ENCODE data around the gene CCDC89.
"Not testable (repeated sequence)": the region's sequence is repeated elsewhere in the genome, so short reads cannot be mapped to it uniquely, and the experiment has no call there.

Gene CCDC89

DNA sequence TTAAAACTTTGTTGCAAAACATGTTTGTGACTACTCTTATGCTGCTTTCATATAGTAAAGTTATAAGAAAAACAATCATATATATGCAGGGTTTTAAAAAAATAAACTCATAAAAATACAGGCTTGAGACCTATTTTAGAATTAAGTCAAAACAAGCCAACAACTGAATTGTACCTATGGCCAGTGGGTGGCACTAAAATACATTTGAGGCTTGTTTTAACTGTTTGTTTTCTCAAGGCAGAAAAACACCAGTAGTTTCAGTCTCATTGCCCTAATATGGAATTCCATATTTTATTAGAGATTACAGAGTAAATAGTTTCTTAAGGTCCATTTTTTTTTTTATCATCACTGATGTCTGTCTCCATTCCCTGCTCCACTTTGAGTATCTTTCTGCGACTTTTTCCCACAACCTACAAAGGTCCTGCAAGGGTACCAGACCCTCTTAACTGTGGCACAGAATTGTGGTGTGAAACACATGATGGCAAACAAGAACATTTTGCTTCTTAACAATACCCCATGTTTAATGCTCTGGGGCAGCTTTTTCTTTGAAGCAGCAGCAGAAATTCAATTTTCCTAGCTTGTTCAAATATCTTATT lies 8.5 kb upstream of the CCDC89 start:
- DNase-seq (ENCODE audit: low spot score), result peak; percentile 52

DNA sequence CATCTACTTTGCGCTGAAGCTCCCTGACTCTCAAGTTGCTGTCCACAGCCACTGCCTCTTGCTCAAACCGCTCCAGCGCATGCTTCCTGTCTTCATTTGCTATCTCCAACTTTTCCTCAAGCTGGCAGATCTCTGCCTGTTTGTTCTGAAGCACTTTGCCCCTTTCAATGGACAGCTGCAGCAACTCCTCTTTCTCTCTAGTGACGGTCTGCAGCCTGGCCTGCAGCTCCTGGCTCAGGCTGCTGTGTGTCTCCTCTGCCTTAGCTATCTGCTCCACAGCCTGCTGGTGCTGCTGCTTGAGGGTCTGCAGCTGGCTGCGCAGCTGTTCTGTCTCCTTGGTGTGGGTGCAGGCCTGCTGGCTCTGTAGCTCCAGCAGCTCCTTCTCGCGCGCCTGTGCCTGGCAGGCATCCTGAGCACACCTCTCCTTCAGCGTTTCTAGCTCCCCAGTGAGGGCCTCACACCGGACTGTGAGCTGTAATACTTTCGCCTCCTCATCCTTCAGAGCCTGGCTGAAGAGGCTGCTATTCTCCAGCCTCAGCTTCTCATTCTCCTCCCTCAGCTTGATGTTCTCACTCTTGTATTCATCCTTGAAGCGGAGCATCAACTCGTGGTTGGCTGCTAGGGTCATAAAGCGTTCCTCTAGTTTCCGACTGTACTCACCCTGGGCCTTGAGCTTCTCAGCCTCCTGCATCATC lies 723 bp downstream of the CCDC89 start:
- no peak for DNase-seq (ENCODE audit: low spot score)

DNA sequence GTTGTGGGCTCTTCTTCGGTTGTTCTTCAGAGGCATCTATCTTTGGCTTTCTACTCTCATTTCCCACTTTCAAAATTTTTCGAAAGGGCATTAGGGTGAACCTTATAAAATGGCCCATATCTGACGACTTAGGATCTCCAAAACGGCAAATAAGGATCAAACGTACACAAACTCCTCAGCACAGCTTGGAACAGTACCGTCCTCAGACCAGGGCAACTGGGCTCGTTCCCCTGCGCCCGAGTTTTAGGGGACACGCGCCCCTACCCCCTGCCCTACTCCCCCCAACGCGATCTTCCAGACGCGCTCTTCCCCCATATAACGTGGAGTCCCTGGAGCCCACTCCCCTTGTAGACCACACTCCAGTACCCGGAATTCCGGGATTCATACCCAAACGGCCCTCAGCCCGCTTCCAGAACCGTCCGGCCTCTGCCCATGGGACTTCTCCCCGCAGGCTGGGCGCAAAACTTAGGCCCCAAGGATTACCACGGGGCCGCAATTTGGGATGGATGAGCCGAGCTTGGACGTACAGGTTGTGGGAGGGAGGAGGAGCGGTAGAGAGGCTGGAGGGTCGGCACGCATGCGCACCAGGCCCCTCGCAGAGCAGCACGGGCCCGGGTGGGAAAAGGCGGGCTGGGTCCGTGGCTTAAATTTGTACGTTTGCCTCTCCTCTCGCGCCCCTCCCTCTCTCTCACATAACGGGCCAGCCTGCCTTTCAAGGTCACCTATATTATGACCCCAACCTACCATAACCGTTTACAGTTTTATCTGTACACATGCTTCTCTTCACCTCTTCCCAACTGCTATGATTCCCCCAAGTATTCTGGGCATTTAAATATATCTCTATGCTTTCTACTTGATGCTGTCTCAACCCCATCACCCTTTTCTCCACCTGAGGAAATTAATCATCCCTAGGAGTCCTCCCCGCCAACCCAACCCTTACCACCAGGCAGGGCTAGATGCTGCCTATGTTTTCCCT lies 3.4 kb downstream of the CCDC89 start:
- DNase-seq (ENCODE audit: low spot score), result peak; percentile 63

DNA sequence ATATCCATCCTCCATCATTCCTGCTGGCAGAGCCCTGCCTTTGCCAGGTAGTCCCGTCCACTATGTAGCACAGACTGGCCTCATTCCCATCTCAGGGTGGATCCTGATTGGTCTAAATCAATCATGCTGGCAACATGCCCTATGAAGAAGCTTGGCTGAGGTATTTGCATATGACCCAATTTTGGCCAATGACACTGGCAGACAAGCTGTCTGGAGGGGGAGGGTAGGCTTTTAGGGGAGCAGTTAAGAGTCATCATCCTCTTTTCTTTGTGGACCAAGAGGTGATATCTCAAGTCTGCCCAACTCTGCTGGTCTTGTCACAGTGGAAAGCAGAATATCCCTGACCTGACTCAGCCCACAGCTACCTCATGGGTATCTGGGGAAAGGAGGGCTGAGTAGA lies 5.1 kb downstream of the CCDC89 start:
- DNase-seq (ENCODE audit: low spot score), result no peak

DNA sequence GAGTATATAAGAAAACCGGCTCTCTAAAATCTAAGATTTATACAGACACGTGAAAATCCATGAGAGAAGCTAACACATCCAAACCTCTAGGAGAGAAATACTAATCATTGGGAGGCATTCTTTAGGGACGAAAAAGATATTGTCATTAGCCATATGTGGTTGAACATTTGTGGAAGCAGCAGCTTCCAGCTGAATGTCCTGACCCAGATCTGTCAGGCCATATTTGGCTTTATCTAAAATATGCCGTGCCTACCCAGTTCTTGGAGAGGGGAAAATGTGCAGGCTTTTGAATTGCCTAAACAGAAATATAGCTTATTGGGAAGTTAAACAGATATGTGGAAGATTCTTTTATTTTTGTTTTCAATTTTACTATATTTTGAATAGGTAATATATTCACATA lies 6.4 kb downstream of the CCDC89 start:
- DNase-seq (ENCODE audit: low spot score), result no peak

DNA sequence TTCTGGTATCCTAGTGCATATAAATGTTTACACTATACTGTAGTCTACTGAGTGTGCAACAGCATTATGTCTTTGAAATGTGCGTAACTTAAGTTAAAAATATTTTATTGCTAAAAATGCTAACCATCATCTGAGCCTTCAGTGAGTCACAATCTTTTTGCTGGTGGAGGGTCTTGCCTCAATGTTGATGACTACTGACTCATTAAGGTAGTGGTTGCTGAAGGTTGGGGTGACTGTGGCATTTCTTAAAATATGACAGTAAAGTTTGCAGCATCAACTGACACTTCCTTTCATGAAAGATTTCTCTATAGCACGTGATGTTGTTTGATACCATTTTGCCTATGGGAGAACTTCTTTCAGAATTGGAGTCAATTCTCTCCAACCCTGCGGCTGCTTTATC lies 12.6 kb downstream of the CCDC89 start:
- peak; percentile 53 for DNase-seq (ENCODE audit: low spot score)

DNA sequence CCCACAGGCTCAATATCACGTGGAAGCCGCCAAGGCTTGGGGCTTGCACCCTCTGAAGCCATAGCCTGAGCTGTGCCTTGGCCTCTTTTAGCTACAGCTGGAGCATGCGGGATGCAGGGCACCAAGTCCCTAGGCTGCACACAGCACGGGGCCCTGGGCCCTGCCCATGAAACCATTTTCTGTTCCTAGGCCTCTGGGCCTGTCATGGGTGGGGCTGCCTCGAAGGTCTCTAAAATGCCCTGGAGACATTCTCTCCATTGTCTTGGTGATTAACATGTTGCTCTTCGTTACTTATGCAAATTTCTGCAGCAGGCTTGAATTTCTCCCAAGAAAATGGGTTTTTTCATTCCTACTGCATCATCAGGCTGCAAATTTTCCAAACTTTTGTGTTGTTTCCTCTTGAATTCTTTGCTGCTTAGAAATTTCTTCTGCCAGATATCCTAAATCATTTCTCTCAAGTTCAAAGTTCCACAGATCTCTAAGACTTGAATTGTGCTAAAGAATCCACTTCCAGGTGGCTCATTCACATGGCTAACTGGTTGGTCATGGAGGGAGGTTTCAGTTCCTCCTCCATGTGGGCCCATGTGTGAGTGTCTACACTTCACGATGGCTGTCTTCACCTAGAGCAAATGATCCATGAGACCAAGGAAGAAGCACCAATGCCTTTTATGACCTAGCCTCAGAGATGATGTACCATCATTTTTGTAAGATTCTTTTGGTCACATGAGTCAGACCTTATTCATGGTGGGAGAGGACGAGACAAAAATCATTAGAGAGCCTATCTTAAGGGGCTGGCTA lies 13.7 kb downstream of the CCDC89 start:
- DNase-seq (ENCODE audit: low spot score), result no peak

DNA sequence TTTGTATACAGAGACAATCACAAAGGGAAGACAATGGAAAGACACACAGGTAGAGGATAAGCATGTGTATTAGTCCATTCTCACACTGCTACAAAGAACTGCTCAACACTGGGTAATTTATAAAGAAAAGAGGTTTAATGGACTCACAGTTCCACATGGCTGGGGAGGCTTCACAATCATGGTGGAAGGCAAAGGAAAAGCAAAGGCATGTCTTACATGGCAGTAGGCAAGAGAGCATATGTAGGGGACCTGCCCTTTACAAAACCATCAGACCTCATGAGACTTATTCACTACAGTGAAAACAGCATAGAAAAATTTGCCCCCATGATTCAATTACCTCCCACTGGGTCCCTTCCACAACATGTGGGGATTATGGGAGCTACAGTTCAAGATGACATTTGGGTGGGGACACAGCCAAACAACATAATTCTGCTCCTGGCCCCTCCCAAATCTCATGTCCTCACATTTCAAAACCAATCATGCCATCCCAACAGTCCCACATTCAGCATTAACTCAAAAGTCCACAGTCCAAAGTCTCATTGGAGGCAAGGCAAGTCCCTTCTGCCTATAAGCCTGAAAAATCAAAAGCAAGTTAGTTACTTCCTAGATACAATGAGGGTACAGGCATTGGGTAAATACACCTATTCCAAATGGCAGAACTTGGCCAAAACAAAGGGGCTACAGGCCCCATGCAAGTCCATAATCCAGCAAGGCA lies 14.9 kb downstream of the CCDC89 start:
- not testable (repeated sequence) for DNase-seq (ENCODE audit: low spot score)

DNA sequence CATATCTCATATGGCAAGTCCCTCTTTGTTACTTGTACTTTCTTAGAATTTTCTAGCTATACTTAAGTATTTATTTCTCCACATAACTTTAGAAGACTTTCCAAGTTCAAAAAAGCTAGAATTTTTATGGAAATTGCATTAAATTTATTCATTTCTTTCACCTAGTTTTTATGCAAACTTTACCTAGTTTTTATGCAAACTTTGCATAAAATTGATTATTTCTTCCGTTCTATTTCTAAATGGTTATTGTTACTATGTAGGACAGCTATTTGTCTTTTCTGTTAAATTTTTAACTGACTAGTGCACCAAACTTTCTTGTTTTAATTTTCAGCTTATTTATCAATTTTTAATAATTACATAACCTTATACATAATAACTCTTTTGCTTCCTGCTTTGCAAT lies 17.8 kb downstream of the CCDC89 start:
- no peak for DNase-seq (ENCODE audit: low spot score)

DNA sequence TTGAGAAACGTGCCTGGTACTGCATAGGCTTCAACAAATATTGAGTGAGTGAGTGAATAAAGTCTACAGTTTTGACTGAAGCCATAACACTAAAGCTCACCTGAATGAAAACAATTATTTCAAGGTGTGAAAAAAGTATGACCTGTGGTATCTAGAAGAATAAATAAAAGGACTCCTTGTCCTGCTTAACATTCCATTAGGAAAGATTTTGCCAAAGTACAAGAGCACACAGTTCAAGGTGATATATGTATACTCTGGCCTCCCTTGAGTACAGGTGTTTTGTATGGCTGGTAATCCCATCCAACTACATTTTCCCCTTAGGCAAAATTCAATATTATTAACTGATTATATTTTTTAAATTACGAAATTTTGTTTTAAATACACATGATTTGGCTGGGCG lies 19.3 kb downstream of the CCDC89 start:
- no peak for DNase-seq (ENCODE audit: low spot score)

DNA sequence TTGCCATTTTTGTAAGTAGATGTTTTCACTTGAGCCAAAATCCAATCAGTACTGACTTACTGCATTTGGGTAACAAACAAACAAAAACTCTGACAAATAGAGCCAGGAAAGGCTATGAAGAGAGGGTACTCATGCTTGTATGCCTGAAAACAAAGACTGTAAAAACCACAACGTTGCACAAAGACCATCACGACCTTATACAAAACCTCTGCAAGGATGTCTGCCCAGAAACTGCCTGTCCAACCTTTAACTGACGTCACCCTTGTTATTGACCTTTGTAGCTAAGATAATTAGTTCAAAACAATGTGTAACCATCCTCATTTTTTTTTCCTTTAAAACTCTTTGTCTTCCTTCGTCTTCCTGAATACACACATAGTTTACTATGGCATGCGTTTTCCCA lies 20.3 kb downstream of the CCDC89 start:
- DNase-seq (ENCODE audit: low spot score), result no peak

DNA sequence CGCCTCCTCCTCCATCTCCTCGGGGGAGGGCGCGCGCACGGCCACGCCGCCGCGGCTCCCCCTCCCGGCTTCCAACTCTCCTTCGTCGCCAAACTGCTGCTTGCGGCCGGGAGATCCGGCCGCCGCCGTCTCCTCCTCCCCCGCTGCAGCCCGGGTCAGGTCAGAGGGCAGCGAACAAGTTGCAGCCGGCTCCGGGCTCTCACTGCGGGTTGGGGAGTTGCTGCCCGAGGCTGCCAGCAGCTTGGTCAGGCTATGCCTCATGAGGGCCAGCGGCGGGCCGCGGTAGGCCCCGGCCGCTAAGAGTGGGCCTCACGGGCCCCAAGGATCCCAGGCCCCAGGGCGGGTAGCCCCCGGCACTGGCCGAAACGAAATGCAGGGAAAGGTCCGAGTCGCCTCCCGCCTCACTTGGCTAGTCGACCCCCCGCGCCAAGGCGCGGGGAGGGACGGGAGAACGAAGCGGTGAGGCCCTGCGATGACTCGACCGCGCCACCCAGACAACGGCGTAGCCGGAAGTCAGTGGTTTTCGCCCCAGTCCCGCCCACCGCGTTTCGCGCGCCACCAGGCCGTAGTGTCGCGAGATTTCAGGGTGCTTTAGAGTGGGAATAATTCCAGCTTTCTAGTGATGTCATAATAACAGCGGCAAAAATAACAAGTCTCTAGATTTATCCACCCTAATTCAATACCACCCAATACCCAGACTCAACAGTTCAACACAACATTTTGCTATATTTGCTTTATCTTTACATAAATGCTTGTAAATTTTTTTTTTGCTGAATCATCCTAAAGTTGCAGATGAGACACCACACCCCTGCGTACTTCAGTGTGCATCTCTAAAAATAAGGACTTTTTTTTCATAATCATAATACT lies 21.1 kb downstream of the CCDC89 start, which contains the start of gene CREBZF:
Gene CREBZF, minus strand, starts transcription at position 515 of the 867 bp plus-strand sequence. Its CDS starts 254 bp downstream, at position 261.
- peak; percentile 96 for DNase-seq (ENCODE audit: low spot score)

DNA sequence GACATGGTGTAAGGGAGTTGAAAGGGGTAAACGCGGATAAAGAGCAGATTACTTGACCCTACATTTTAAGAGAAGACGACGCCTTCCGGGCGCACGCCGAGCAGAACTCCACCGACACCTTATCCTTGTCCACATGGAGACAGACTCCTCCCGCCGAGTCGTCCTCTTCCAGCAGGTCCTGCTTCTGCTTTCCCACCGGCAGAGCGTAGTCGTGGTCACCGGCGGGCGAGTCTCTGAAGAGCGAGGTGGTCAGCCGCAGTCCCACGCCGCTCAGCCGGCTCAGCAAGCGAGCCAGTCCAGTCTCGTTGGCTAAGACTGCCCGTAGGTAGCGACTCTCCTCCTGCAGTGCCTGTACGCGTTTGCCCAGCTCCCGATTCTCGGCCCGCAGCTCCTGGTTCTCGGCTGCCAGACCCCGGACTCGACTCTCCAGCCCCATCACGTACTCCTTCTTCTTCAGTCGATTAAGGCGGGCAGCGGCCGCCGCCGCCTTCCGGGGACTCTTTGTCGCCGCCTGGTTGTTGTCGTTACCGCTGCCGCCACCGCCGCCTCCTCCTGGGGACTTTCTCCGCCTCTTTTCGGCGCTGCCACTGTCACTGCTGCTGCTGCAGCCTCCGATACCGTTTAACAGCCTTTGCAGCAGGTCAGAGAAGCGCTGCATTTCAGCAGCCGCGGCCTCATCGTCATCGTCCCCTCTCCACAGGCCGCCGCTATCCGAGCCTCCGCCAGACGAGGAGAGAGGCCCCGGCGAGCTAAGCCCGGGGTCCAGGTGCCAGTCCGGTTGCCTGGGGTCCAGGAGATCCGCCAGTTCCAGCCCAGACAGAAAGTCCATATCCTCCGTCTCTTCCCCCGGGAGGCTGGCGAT lies 22.0 kb downstream of the CCDC89 start:
- peak; percentile 83 for DNase-seq (ENCODE audit: low spot score)

DNA sequence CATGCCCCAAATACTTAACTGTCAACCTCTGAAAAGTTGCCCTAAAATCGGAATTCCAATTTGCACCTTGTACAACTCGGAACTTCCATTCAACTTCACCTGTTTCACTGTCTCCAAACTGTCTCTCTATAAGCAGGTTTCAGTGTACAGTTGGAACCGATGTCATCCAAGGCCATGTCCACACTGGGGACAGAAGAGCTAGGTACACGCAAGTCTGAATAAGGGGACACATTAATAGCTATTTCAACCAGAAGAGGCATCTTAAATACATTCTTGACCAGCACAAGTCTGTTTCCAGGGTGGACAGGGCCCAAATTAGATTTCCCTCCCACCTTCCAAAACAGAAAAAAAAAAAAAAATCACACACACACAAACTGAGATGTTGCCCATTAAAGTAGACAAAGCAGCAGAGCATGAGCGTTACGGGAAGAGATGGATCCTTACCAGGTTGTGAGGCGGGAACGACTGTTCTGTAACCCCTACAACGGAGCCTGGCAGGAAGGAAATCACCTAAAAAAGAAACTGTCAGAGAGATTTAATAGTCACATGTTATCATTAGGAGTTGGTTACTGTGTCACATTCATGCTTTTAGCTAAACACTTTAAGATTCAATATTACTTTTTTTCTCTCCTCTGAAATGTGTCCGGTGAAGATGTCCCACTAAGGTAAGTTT lies 22.8 kb downstream of the CCDC89 start:
- peak; percentile 28 for DNase-seq (ENCODE audit: low spot score)

DNA sequence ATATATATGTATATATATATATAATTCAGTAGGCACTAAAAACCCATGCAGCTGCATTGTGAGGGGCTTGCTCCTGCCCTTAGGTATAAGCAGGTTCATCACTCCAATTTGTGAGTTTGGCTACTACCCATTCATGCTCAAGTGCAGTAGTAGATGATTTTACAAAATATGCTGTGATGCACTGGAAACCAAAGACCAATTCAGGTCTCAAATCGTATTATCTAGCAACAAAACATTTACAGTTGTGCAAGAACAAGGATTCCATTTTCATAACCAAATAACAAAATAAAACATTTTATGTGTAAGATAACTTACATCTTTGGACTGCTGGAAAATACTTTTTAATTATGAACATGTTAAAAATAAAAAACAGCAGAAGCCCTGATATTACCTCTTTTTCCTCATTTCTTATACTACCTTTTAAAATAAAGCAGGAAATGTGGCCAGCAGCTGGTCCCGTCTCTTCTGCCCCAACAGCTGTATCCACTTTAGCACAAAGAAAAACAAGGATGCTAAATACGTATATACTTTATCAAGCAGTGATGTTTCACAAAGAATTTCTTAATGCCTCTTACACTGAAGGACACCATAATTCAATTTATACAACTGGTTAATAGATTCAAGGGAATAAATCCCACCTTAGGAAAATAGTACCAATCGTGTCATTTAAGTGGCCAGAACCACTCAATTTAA lies 23.9 kb downstream of the CCDC89 start:
- no peak for DNase-seq (ENCODE audit: low spot score)

DNA sequence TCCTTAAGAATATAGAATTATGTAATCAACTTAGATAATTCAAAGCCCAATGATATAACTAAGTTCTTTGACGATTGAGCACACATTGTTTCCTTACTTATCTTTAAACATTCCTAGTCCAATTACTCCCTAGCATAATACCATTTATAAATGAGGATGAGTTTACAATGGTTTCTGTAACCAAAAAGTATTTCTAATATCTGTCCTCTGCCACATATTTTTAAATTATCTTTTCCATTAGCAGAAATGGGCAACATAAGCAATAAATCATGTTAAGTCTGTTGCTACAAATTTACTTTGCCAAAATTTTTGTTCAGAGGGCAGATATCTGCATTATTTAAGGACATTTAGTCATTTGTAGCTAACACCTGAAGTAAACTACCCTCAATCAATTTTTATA lies 27.8 kb downstream of the CCDC89 start:
- no peak for DNase-seq (ENCODE audit: low spot score)

DNA sequence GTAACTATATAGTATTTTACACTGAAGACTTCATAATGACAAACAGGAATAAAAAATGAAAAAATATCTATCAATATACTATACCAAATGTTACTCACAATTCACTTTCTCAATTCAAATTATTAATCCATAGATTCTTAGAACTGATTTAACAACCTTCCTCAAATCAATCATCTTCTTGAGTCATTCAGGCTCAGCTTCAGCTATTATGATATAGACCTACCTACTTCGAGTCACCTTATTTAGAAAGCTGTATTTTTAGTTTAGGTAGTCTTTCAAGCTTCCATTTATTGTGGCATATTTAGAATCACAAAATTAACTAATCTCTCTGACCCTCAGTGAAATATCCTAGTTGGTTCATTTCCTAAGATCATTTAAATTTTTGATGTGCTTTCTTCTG lies 29.2 kb downstream of the CCDC89 start:
- DNase-seq (ENCODE audit: low spot score), result no peak

DNA sequence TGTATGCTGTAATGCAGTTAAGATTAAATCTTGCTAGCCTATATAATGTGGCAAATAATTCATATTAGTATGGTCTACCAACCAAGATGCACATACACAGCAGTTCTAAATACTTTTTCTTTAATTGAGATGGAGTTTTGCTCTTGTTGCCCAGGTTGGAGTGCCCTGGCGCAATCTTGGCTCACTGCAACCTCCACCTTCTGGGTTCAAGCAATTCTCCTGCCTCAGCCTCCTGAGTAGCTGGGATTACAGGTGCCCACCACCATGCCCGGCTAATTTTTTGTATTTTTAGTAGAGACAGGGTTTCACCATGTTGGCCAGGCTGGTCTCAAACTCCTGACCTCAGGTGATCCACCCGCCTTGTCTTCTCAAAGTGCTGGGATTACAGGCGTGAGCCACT lies 31.7 kb downstream of the CCDC89 start:
- not testable (repeated sequence) for DNase-seq (ENCODE audit: low spot score)

Measured in activated CD4-positive, alpha-beta T cell treated with anti-CD3 and anti-CD28 coated beads, Interleukin-2, Interleukin-4, amounts not matched to agents 100 ng/mL and 50 ng/mL, durations not matched to agents 16 hours and 8 hours (primary cell).